ENCODE results near the gene RASSF1.
A peak's percentile ranks its signal among the peaks of the same experiment; 100 is the strongest.

Gene RASSF1

GRCh38 chr3:50351323-50351697 is 10.7 kb upstream of the RASSF1 start:
- no peak for TF ChIP-seq CTCF (IDR thresholded peaks at IDR 0.05; ENCODE audit: low read depth, low read length)
- TF ChIP-seq MYC (IDR thresholded peaks at IDR 0.05; ENCODE audit: low read depth, low read length) = no peak
- TF ChIP-seq POLR2A (IDR thresholded peaks at IDR 0.05; ENCODE audit: extremely low read depth, insufficient read length) = no peak
- no peak for TF ChIP-seq MAX (IDR thresholded peaks at IDR 0.05; ENCODE audit: low read depth, low read length)
- no peak for DNase-seq (ENCODE audit: low read depth)
- H3K4me3 ChIP-seq (ENCODE audit: low read depth, low read length) = peak overlapping the region; percentile 86

- DNase-seq (ENCODE audit: low read depth) = peak; percentile 97
- TF ChIP-seq MYC (IDR thresholded peaks at IDR 0.05; ENCODE audit: low read depth, low read length) (no peak; the same call in 1 of the 2 replicates), CTCF (IDR thresholded peaks at IDR 0.05; ENCODE audit: low read depth, low read length) (no peak), MAX (IDR thresholded peaks at IDR 0.05; ENCODE audit: low read depth, low read length) (peak; percentile 89), POLR2A (IDR thresholded peaks at IDR 0.05; ENCODE audit: extremely low read depth, insufficient read length) (peak; percentile 83)
- H3K4me3 ChIP-seq (ENCODE audit: low read depth, low read length) = peak within 1 kb of the TSS; percentile 86
Observed at GRCh38 chr3:50350527-50351322, 10.1 kb upstream of the RASSF1 start, which contains the start of the genes CYB561D2 and NPRL2. TSS of gene CYB561D2 (plus strand) at chr3:50350862. CDS start at chr3:50351434, 572 bp downstream. TSS of gene NPRL2 (minus strand) at chr3:50350775. CDS start at chr3:50350652, 123 bp downstream.

GRCh38 chr3:50350213-50350526 is 9.5 kb upstream of the RASSF1 start:
- TF ChIP-seq CTCF (IDR thresholded peaks at IDR 0.05; ENCODE audit: low read depth, low read length) = no peak
- TF ChIP-seq POLR2A (IDR thresholded peaks at IDR 0.05; ENCODE audit: extremely low read depth, insufficient read length) = no peak
- DNase-seq (ENCODE audit: low read depth) = no peak
- peak overlapping the region; percentile 86 for H3K4me3 ChIP-seq (ENCODE audit: low read depth, low read length)

GRCh38 chr3:50347187-50347813 is 6.7 kb upstream of the RASSF1 start:
- peak; percentile 81 for DNase-seq (ENCODE audit: low read depth)
- peak; percentile 22; the same call in 1 of the 2 replicates for TF ChIP-seq MAX (IDR thresholded peaks at IDR 0.05; ENCODE audit: low read depth, low read length)
- TF ChIP-seq CTCF (IDR thresholded peaks at IDR 0.05; ENCODE audit: low read depth, low read length) = peak; percentile 52
- no peak for TF ChIP-seq POLR2A (IDR thresholded peaks at IDR 0.05; ENCODE audit: extremely low read depth, insufficient read length)
- 0 out of 2 replicates have a peak, but pooled peaks have one; percentile 14 for TF ChIP-seq MYC (IDR thresholded peaks at IDR 0.05; ENCODE audit: low read depth, low read length)
- no peak overlapping the region for H3K4me3 ChIP-seq (ENCODE audit: low read depth, low read length)

GRCh38 chr3:50345586-50346234 is 5.1 kb upstream of the RASSF1 start, which contains the start of gene ZMYND10:
TSS of gene ZMYND10 (minus strand) at chr3:50345732. CDS start at chr3:50345579, 153 bp downstream.
- no peak for TF ChIP-seq MYC (IDR thresholded peaks at IDR 0.05; ENCODE audit: low read depth, low read length)
- no peak within 1 kb of the TSS for H3K4me3 ChIP-seq (ENCODE audit: low read depth, low read length)
- DNase-seq (ENCODE audit: low read depth) = no peak

GRCh38 chr3:50345008-50345407 is 4.4 kb upstream of the RASSF1 start:
- TF ChIP-seq CTCF (IDR thresholded peaks at IDR 0.05; ENCODE audit: low read depth, low read length) (no peak), POLR2A (IDR thresholded peaks at IDR 0.05; ENCODE audit: extremely low read depth, insufficient read length) (no peak), MYC (IDR thresholded peaks at IDR 0.05; ENCODE audit: low read depth, low read length) (no peak), MAX (IDR thresholded peaks at IDR 0.05; ENCODE audit: low read depth, low read length) (no peak)
- no peak overlapping the region for H3K4me3 ChIP-seq (ENCODE audit: low read depth, low read length)
- no peak for DNase-seq (ENCODE audit: low read depth)
